Measurements from ENCODE around the gene BRD3. TPM values are rescaled to one million over a fixed set of nuclear protein-coding genes. Genes with fewer than 3 reads are reported as not detected.

BRD3 gene
- total RNA-seq, 2 experiments from 2014 or later, result 32.3 to 34.0 TPM

GRCh38 chr9:134061019-134061687 is 6.7 kb downstream of the BRD3 start:
- no peak for DNase-seq

GRCh38 chr9:134060546-134060945 is 7.3 kb downstream of the BRD3 start:
- Mint-ChIP-seq H3K4me1 (peaks cover 35% of the 10 kb centered on the region), H3K36me3 (no peaks in the 10 kb centered on the region), H3K27me3 (no peaks in the 10 kb centered on the region), H3K27ac (no peak overlapping the region), H3K4me3 (no peak overlapping the region), H3K9me3 (no peaks in the 10 kb centered on the region)
- DNase-seq, result no peak

More at GRCh38 chr9:134061019-134061687, 6.7 kb downstream of the BRD3 start:
- H3K27ac Mint-ChIP-seq, result no peak overlapping the region
- H3K36me3 Mint-ChIP-seq, result no peaks in the 10 kb centered on the region
- H3K4me3 Mint-ChIP-seq, result no peak overlapping the region
- peaks cover 40% of the 10 kb centered on the region for H3K4me1 Mint-ChIP-seq
- H3K9me3 Mint-ChIP-seq, result no peaks in the 10 kb centered on the region
- H3K27me3 Mint-ChIP-seq, result no peaks in the 10 kb centered on the region

- peaks cover 30% of the 10 kb centered on the region for H3K4me1 Mint-ChIP-seq
- no peak overlapping the region for H3K27ac Mint-ChIP-seq
- H3K4me3 Mint-ChIP-seq, result no peak overlapping the region
- H3K9me3 Mint-ChIP-seq, result no peaks in the 10 kb centered on the region
- H3K36me3 Mint-ChIP-seq, result no peaks in the 10 kb centered on the region
- H3K27me3 Mint-ChIP-seq, result no peaks in the 10 kb centered on the region
- DNase-seq, result peak; percentile 33
Measured at GRCh38 chr9:134059661-134060395, 8.0 kb downstream of the BRD3 start.

- DNase-seq, result no peak
- Mint-ChIP-seq H3K27ac (no peak overlapping the region), H3K4me1 (peaks cover 30% of the 10 kb centered on the region)
Measured at GRCh38 chr9:134059188-134059641, 8.6 kb downstream of the BRD3 start.

GRCh38 chr9:134058716-134059115 is 9.1 kb downstream of the BRD3 start:
- no peaks in the 10 kb centered on the region for H3K36me3 Mint-ChIP-seq
- H3K27ac Mint-ChIP-seq, result no peak overlapping the region
- DNase-seq, result no peak
- no peaks in the 10 kb centered on the region for H3K27me3 Mint-ChIP-seq
- H3K4me1 Mint-ChIP-seq, result peaks cover 28% of the 10 kb centered on the region
- H3K4me3 Mint-ChIP-seq, result no peak overlapping the region
- H3K9me3 Mint-ChIP-seq, result no peaks in the 10 kb centered on the region

More at GRCh38 chr9:134059188-134059641, 8.6 kb downstream of the BRD3 start:
- Mint-ChIP-seq H3K36me3 (no peaks in the 10 kb centered on the region), H3K4me3 (no peak overlapping the region), H3K27me3 (no peaks in the 10 kb centered on the region), H3K9me3 (no peaks in the 10 kb centered on the region)

- no peaks in the 10 kb centered on the region for H3K36me3 Mint-ChIP-seq
- H3K4me1 Mint-ChIP-seq, result peaks cover 23% of the 10 kb centered on the region
- H3K9me3 Mint-ChIP-seq, result no peaks in the 10 kb centered on the region
- no peak overlapping the region for H3K4me3 Mint-ChIP-seq
- H3K27me3 Mint-ChIP-seq, result no peaks in the 10 kb centered on the region
- no peak overlapping the region for H3K27ac Mint-ChIP-seq
- DNase-seq, result no peak
Measured at GRCh38 chr9:134057751-134058701, 9.8 kb downstream of the BRD3 start.

GRCh38 chr9:134057307-134057657 is 10.5 kb downstream of the BRD3 start:
- Mint-ChIP-seq H3K4me3 (no peak overlapping the region), H3K27ac (no peak overlapping the region), H3K9me3 (no peaks in the 10 kb centered on the region), H3K36me3 (no peaks in the 10 kb centered on the region), H3K4me1 (peaks cover 18% of the 10 kb centered on the region), H3K27me3 (no peaks in the 10 kb centered on the region)
- DNase-seq, result no peak

GRCh38 chr9:134056483-134057306 is 11.1 kb downstream of the BRD3 start:
- H3K4me3 Mint-ChIP-seq, result no peak overlapping the region
- no peaks in the 10 kb centered on the region for H3K36me3 Mint-ChIP-seq
- H3K27ac Mint-ChIP-seq, result no peak overlapping the region

GRCh38 chr9:134055981-134056461 is 11.8 kb downstream of the BRD3 start:
- Mint-ChIP-seq H3K36me3 (no peaks in the 10 kb centered on the region), H3K9me3 (no peaks in the 10 kb centered on the region), H3K27me3 (no peaks in the 10 kb centered on the region), H3K4me1 (peaks cover 12% of the 10 kb centered on the region), H3K4me3 (no peak overlapping the region), H3K27ac (no peak overlapping the region)
- no peak for DNase-seq

More at GRCh38 chr9:134056483-134057306, 11.1 kb downstream of the BRD3 start:
- Mint-ChIP-seq H3K9me3 (no peaks in the 10 kb centered on the region), H3K4me1 (peaks cover 17% of the 10 kb centered on the region), H3K27me3 (no peaks in the 10 kb centered on the region)
- no peak for DNase-seq

- no peak for DNase-seq
- no peaks in the 10 kb centered on the region for H3K27me3 Mint-ChIP-seq
- H3K9me3 Mint-ChIP-seq, result no peaks in the 10 kb centered on the region
- H3K27ac Mint-ChIP-seq, result no peak overlapping the region
- H3K4me3 Mint-ChIP-seq, result no peak overlapping the region
- H3K4me1 Mint-ChIP-seq, result peaks cover 6% of the 10 kb centered on the region
- no peaks in the 10 kb centered on the region for H3K36me3 Mint-ChIP-seq
Measured at GRCh38 chr9:134054891-134055811, 12.7 kb downstream of the BRD3 start.

GRCh38 chr9:134053941-134054761 is 13.7 kb downstream of the BRD3 start:
- Mint-ChIP-seq H3K27me3 (no peaks in the 10 kb centered on the region), H3K9me3 (no peaks in the 10 kb centered on the region), H3K36me3 (no peaks in the 10 kb centered on the region), H3K4me1 (peaks cover 4% of the 10 kb centered on the region), H3K4me3 (no peak overlapping the region), H3K27ac (no peak overlapping the region)
- no peak for DNase-seq

GRCh38 chr9:134053401-134053871 is 14.4 kb downstream of the BRD3 start:
- no peaks in the 10 kb centered on the region for H3K36me3 Mint-ChIP-seq
- H3K4me1 Mint-ChIP-seq, result peaks cover 4% of the 10 kb centered on the region
- no peaks in the 10 kb centered on the region for H3K9me3 Mint-ChIP-seq
- H3K27ac Mint-ChIP-seq, result no peak overlapping the region
- H3K4me3 Mint-ChIP-seq, result no peak overlapping the region
- DNase-seq, result no peak
- H3K27me3 Mint-ChIP-seq, result no peaks in the 10 kb centered on the region

GRCh38 chr9:134052941-134053340 is 14.9 kb downstream of the BRD3 start:
- peaks cover 4% of the 10 kb centered on the region for H3K4me1 Mint-ChIP-seq
- H3K27me3 Mint-ChIP-seq, result no peaks in the 10 kb centered on the region
- H3K27ac Mint-ChIP-seq, result no peak overlapping the region
- H3K9me3 Mint-ChIP-seq, result no peaks in the 10 kb centered on the region
- no peak overlapping the region for H3K4me3 Mint-ChIP-seq
- no peaks in the 10 kb centered on the region for H3K36me3 Mint-ChIP-seq
- DNase-seq, result no peak

Measured in activated naive CD8-positive, alpha-beta T cell treated with anti-CD3 and anti-CD28 coated beads for 36 hours (primary cell).